HG03095 (cell line): ENCODE results near the gene LRRC4C.

Experiments used
- ATAC-seq: cut with Tn5 transposase; IDR thresholded peaks from one replicate; pipeline ENCODE4 v1.9.1; 2021; ENCODE audit warnings: moderate library complexity; ENCODE audit not compliant: unreplicated experiment

Gene LRRC4C

DNA sequence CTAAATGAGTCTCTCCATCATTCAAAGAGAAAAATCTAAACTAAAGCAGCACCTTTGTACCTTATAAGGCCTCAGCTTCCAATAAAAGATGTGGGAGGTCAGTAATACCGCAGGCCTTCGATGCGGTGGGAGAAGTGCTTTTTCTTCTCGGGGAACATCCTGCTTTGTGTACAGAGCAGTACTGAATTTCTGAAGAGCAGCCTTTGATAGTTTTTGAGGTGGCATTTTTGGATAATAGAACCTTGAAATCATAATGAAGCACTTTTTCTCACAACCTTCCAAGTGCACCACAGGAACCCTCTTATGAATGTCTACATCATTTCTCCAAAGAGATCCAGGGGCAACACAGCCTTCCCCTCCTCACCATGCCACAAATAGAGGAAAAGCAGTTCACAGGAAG, 39.6 kb downstream of the LRRC4C start:
- no peak for ATAC-seq

DNA sequence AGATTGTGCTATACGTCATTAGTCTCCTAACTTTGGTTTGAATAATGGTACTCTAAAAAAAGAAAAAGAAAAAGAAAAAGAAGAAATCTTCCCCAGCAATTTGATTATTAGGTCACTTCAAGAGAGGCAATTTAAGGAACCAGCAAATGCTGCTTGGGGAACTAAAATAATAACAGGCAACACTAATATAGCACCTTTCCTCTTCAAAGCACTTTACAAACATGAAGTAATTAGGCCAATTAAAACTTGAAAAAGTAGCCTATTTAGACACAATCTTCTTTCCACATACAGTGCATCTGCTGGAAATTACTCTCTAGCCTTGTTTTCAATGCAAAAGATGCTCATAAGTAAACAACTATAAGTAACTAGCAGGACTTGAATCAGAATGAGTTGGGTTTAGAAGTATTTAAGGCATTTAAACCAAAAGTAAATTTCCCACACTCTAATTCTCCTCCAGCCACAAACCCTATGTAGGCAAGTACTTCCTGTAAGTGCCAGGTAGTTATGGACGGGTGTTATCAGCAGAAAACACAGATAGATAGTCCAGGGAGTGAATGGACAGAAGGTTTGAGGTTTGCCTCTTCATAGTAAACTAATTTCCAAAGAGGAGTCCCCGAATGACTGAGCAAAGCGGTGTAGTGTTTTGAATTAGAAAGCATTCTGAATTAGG, 44.5 kb downstream of the LRRC4C start:
- ATAC-seq, result no peak

DNA sequence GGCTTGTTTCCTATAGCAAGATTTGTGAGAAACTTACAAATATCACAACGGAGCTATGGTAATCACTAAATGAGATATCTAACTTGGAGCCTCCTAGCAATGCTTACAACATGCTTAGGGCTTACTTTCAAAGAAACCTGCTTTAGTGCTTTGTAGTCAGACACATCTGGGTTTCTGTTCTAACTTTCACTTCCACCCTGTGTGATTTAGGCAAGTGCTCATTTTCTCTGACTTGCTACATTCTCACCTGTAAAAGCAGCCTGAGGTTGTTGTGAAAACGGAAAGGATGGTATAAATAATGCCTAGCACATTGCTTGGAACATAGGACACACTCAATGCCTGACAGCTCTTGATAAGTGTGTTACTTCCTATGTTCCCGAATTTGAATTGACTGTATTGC, 45.6 kb downstream of the LRRC4C start:
- ATAC-seq, result peak; percentile 98

DNA sequence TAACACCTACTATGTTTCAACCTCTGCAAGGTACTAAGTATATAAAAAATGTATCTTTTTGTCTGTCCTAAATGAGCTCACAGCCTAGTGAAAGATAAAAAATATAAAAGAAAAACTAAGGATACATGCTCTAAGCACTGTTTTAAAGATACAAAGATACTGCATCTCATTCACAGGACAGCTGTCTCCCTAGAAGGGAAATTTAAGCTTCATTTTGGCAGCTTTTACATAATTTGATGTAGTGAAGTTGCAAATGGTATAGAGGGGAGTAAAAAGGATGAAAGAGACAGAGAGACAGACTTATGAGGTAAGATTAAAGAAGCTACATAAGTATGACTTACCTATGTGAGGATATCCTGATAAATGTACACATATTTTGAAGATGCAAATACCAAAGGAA, 53.6 kb downstream of the LRRC4C start:
- ATAC-seq, result no peak

DNA sequence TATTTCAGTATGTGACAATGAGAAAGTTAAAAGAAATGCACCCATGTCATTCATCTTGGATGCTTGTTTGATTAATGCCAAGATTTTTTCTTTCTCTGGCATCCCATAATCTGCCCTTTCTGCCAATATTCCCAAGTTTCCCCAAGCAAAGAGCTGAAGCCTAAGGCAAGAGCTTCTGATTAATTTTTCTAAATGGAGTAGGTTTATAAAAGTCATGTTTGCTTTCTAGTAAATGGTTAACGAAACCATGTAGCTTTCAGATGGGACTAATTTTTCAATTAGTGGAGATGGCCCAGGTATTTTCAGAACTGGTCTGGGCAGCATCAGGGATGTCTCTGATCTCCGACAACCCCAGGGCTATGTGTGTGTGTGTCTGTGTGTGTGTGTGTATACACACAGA, 55.3 kb downstream of the LRRC4C start:
- no peak for ATAC-seq

DNA sequence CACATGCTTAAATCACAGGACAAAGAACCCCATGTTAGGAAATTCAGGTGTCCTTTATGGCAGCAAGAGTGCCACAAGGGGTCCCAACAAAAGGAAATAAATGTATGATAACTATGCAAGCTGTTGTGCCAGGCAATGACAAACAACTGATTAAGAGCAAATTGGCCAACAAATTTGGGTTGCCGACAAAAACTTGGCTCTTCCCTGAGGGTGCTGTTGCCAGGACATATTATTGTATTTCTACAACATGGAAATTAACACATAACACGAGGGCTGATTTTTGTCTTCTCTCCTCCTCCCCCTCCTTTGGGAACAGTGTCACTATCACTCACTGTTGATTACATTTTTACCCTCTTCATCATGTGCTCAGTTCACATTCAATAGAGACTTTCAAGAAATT, 56.0 kb downstream of the LRRC4C start:
- ATAC-seq, result no peak

DNA sequence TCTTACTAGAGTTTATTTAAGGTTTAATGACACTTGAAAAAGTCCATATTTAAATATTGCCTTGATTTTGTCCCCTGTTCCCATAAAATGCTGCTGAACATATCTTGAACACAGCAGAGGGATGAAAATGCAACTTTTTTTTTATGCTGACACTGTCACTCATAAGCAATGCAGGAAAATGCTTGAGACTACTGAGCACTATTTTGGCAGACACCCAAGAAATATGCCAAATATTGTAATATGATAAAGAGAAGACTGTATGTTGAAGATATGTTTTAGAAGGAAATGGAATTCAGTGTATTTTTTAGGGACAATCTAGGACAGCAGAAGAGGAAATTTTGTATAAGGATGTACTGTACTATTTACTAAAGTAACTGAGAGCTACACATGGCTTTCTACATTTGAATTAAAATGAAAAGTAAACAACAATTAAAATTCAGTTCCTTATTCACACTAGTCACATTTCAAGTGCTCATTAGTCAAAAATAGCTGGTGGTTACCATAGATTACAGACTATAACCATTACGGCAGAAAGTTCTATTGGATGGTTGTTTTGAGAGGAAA, 58.6 kb downstream of the LRRC4C start:
- no peak for ATAC-seq

DNA sequence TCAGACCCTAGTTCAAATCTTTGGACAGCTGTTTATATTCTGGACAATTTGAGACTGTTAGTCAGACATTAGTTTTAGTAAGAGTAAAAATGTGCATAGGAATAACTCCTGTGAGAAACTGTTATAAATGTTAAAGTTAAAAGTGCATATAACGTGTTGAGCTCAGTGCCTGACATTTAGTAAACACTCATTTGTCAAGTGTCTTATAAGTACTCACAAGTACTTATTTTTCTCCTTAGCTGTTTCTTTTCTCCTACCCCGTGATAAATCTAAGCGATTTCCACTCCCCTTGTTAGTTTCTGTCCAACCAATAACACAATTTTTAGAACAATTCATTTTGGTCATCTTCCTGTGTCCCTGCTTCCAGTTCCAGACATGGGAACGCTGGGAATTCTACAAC, 59.3 kb downstream of the LRRC4C start:
- ATAC-seq, result no peak

DNA sequence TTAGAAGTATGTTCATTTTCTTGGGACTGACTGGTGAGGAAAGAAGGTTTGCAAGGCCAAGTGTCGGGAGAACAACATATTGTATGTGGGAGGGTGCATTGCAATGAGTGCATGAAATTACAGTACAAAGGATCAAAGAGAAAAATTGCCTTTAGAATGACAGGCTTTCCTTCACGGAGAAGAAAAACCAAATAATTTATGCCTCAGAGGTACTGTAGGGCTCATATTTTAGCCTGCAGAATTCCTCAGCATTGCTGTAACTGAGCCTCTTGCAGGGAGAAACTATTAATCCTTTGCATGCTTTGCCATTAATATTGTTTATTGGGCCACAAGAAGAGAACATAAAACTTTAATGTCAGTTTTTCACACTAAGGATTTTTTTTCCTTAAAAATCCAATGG, 60.1 kb downstream of the LRRC4C start:
- no peak for ATAC-seq

DNA sequence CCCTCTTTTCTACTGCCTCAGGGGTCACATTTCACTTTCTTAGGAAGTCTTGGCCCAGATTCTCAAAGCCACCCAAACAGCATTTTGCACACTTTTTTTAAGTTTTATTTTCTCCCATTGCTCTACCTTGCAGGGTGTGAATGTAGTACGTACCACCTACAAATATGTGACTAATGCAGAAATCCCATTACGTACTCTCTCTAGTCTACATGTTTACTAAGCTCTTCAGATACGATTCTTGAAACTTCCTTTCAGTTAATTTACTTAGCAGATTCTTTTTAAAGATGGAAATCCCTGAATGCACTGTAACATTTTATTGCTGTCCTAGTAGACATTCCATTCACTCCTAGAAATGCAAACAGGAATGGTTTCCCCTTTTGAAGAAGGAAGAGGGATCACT, 61.3 kb downstream of the LRRC4C start:
- no peak for ATAC-seq

DNA sequence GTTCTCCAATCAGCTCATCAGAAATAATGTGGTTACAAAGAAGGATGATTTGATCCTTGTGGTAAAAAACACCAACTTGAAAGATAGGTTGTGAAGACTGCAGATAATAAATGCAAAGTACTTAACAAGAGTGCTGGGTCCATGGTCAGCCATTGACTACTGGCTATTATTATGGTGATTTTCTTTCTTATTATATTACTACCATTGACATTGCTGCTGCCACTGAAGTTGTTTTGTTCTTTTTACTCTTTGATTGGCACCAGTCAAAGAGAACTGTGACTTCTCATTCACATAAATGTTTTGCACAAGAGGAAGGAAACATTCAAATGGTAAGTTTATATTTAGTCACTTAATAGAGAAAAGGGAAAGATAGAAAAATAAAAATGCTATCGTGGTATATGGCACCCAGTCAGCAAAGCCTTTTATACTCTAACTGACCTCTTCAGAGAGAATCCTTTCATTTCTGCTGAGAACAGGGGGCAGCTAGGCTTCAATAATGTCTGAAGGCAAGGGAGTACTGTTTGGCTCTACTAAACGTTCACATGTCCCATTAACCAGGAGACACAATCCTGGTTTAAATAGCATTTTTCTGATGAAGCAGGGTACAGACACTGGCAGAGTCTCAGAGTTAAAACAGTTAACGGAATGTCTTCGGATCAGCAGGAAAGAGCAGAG, 64.8 kb downstream of the LRRC4C start:
- ATAC-seq, result no peak

DNA sequence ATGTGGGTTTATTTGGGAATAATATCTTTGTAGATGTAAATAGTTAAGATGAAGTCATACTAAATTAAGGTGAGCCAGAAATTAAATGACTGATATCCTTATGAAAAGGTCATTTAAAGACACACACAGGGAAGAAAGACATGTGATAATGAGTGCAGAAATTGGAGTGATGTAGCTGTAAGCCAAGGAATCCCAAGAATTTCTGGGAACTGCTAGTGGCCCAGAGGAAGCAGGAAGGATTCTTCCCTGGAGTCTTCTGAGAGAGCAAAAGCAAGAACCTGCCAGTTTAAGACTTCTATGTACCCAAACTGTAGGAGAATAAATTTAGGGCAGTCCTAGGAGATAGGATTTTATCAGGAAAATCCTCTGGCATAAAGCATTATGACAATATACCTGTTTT, 66.9 kb downstream of the LRRC4C start:
- no peak for ATAC-seq

DNA sequence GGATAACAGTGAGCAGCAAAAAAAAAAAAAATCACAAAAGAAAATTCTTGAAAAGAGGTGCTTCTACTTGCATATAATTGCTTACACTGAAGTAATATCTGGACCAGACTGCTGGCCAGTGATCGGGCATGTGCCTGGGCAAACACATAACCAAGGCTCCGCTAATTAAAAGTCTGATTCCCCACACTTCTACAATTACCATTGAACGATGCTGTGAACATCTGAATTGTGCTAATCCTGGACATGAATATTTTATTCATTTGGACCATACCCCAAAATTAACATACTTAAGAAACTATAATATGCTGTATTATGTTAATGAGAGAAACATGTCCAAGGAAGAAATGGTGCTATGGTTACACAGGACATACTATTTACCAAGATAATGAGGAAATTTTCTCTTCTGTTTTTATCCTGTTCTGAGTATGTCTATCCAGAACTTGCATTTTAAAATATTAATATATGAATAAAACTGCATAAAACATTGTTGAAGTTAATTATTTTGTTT, 69.8 kb downstream of the LRRC4C start:
- no peak for ATAC-seq

DNA sequence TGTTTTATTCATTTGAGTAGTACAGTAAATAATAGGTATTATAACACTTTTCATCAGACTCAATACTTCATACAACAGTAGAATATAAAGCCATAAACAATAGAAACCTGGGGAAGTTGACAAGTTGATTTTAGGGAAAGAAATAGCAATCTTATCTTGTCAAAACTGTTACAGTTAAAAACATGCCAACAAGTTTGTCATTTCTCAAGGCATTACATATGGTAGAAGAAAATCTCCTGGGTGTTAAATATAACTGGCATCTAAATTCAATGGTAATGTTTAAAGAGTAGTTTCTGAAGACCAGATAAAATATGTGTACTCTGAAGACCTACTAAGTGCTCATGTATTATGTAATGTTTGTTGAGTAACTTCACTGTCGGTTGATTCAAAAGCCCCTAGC, 75.1 kb downstream of the LRRC4C start:
- ATAC-seq, result no peak

DNA sequence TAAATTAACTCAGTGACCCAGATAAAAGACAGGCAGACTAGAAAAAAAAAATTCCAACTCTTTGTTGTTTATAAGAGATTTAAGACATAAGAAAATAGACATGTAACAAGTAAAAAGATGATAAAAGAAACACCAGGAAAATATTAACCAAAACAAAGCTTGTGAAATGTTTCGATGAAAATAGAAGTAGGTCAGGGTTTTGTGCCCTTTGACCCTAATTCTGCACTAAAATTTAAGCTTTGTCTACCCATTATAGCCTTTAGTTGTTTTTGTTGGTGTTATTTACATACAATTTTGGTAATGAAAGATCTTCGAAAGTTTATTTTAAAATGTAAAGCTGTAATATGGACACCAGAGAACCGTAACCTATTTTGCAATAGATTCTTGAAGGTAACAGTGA, 75.7 kb downstream of the LRRC4C start:
- no peak for ATAC-seq

DNA sequence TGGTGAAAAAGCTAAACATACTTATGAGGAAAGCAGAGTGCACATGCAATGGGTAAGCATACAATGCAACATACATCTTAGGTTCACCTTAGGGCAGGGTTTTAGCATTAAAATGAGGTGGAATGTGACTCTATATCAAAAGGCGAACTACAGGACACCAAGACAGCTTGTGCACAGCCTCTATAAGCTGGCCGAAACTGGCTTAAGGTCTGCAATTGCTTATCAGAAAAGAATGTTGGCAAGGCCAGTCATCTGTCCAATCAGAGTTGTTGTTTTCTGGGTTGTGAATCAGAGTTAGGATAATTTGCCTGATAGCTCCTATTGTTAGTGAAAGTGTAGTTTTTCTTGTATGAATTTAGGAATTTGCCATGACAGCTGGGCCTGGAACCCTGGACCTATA, 76.5 kb downstream of the LRRC4C start:
- no peak for ATAC-seq

DNA sequence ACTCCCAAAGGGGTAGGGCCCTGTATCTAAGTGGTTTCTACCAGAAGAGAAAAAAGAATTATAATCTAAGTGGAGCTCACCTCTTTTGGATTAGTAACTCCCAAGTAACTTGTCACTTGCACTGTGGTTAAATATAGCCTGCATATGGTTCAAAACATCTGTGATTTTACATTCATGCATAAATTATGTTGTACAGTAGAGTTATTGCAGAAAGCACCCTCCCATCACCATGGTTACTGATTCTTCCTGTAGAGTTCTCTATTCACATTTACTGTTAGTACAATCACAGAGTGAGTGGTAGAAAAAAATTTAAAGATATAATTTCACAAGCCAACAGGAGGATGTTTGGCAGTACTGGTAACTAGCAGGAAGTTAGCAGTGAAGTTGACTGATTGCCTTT, 80.4 kb downstream of the LRRC4C start:
- no peak for ATAC-seq

DNA sequence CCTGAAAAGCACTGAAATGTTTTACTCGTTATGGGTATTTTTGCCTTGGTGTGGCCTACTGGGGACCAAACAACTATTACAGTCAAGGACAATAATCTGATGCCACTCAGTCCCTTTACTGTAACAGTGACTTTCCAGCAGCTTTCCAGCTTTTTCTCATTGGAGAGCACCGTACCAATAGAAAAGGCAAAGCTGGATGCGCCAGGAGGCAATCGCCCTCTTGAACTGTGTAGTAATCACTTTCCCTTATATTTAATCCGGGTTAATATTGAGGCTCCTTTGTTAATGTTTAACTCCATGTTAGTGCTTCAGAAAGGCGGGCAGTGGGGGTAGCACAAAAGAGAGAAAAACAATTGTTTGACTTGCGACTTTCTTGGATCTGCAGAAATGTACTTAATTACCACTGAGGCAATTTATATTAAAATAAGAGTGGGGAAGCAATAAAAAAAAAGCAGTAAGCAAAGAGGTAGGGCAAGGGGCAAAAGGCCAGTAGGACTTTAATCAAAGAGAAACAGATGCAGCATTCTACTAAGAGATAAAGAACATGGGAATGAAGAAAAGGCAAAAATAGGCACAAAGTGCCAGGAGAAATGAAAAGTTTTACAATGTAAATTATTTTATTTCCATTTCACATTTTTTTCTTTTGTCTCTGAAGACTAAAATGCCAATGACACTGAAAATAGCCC, 81.6 kb downstream of the LRRC4C start:
- ATAC-seq, result no peak

DNA sequence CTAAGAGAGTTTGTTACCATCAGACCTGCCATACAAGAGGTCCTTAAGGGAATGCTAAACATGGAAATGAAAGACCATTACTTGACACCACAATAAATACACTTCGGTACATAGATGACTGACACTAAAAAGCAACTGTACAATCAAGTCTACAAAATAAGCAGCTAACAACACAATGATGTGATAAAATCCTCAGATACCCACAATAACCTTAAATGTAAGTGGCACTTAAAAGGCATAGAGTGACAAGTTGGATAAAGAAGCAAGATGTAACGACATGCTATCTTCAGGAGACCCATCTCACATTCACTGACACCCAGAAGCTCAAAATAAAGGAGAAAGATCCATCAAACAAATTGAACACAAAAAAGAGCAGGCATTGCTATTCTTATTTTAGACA, 107.6 kb downstream of the LRRC4C start:
- no peak for ATAC-seq

DNA sequence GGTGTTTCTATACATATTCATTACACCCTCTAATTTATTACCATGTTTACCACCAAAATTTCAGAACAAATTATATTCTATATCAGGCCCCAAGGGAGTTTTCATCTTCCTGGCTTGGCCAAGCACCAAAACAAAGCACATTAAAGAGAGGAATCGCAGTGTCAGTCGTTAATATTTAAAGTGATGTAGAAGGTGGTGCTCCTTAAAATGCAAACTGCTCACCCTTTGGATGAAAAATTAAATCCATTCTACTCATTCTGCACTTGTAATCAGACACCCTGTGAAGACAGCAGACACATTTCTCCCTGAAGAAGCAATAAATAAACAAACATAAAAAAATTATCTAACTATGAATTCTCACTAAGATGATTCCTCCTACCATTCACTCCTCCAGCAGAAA, 113.4 kb downstream of the LRRC4C start:
- no peak for ATAC-seq

DNA sequence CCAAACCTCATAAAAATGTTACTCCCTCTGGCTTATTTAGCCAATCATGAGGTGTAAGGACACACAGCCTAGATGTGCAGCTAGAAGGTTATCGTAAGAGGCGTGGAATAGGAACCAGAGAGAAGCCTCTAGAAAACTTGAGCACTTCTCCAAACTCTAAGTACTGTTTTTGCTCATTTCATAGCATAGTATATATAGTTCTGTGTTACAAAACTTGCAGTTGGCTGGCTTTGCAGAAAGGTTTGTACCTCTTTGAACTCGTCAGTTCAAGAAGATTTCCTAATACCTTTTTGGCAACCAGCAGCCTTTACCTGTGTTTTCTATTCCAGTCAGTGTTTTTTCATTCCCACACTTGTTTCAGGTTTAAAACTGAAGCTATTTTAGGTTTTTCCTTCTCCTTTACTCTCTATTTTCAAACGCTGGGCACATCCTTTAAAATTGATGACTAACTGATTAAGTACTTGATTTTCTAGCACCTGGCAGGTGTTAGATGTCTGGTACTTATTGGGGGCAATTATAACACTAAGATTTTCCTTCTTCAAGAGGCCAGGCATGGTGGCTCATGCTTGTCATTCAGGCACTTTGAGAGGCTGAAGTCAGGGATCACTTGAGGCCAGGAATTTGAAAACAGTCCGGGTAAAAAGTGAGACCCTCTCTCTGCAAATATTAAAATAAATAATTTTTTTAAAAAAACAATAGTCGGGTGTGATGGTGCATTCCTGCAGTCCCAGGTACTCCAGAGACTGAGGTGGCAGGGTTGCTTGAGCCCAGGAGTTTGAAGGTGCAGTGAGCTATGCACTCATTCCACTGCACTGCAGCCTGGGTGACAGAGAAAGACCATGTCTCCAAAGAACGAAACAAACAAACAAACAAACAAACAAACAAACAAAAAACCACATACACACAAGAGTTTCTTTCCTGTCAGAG, 125.2 kb downstream of the LRRC4C start:
- no peak for ATAC-seq
